ENCODE data around the gene MACROD2.

The MACROD2 gene

DNA sequence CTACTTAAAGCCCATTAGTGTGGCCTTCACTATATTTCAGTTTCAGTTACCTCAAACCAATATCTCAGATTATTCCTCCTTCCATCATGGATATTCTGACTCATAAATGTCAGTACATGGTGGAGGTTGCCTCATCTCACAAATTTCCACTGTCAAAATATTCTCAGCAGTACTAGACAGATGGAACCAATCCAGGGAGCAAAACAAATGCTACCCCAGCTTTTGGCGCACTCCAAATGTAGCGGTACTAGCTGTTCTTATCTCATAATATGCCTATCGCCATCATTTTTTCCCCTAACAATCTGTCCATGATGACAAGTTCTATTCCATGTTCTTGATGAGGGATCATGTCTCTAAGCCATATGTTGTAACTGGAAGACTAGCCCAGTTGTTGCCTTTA lies 1551.8 kb downstream of the MACROD2 start:
- TF ChIP-seq, protein P1, sequence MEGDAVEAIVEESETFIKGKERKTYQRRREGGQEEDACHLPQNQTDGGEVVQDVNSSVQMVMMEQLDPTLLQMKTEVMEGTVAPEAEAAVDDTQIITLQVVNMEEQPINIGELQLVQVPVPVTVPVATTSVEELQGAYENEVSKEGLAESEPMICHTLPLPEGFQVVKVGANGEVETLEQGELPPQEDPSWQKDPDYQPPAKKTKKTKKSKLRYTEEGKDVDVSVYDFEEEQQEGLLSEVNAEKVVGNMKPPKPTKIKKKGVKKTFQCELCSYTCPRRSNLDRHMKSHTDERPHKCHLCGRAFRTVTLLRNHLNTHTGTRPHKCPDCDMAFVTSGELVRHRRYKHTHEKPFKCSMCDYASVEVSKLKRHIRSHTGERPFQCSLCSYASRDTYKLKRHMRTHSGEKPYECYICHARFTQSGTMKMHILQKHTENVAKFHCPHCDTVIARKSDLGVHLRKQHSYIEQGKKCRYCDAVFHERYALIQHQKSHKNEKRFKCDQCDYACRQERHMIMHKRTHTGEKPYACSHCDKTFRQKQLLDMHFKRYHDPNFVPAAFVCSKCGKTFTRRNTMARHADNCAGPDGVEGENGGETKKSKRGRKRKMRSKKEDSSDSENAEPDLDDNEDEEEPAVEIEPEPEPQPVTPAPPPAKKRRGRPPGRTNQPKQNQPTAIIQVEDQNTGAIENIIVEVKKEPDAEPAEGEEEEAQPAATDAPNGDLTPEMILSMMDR (IDR thresholded peaks at IDR 0.05; ENCODE audit: borderline replicate concordance, control extremely low read depth, extremely low read depth, insufficient read depth, missing control alignments) = no peak
- in situ Hi-C loops (cut with MboI; ENCODE audit: low sequenced_read_pairs, unreplicated experiment) = no loop called here
- DNase-seq (ENCODE audit: low spot score) = no peak

DNA sequence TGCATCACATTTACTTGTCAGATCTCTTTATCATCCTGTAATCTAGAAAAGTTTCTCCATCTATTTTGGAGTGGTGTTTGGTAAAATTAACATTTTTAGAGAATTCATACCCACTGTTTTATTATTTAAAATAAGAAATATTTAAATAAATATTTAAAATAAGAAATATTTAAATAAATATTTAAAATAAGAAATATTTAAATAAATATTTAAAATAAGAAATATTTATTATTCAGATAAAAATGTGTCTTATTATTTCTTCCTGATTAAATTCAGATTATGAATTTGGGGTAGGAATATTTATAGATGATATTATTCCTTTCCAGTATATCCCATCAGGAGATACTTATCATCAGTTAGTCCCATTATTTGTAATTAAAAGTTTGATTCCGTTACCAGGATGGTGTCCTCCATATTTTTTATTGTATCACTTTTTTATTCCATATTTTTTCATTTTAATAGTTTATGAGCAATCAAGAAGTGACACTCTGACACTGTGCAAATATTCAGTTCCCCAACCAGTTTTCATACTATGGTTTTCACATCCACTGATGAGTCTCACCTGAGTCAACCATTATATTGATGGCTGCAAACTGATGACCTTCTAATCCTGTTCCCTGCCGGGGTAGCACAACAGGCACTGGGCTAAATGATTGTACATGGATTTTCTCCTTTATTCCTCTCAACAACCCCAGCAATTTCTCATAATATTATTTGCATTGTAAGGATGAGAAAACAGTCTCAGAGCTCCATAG lies 1555.0 kb downstream of the MACROD2 start:
- no peak for DNase-seq (ENCODE audit: low spot score)
- in situ Hi-C loops (cut with MboI; ENCODE audit: low sequenced_read_pairs, unreplicated experiment) = no loop called here
- TF ChIP-seq, protein P1 (IDR thresholded peaks at IDR 0.05; ENCODE audit: borderline replicate concordance, control extremely low read depth, extremely low read depth, insufficient read depth, missing control alignments) = no peak

DNA sequence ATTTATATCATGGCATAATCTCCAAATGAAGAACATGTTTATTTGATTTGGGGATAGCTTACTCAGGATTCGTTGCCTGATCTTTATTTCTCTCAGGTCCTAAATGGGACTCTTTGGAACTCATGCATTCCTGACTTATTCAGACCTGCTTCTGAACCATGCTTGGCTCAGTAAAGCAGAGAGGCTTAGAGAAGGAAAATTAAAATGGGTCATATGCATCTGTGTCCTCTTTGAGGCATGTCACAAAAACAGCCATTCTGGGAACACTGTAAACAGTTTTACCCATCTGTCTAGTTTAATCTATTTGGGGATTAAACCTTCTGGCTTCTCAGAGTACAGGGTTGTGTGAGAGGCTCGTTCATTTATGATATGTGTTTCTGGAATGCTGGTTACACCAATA lies 1560.6 kb downstream of the MACROD2 start:
- in situ Hi-C loops (cut with MboI; ENCODE audit: low sequenced_read_pairs, unreplicated experiment) = no loop called here
- no peak for DNase-seq (ENCODE audit: low spot score)
- TF ChIP-seq, protein P1 (IDR thresholded peaks at IDR 0.05; ENCODE audit: borderline replicate concordance, control extremely low read depth, extremely low read depth, insufficient read depth, missing control alignments) = no peak

DNA sequence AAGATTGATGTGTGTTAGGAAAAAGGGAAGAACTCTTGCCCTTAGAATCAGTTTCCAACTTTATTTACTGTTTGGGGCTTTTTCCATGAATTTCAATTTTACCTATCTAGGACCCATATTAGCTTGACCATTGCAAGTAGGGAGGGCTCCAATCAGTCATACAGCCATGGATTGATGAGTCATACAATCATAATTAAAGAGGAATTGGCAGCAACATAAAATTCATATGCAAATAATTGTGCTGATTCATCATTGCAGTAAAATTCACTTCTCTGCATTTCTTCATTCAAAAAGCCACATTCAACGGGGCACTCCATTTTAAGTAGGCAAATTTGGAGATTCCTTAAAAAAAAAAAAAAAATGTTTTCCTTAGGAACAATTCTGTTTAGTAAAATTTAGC lies 1561.6 kb downstream of the MACROD2 start:
- in situ Hi-C loops (cut with MboI; ENCODE audit: low sequenced_read_pairs, unreplicated experiment) = no loop called here
- no peak for DNase-seq (ENCODE audit: low spot score)
- TF ChIP-seq, protein P1 (IDR thresholded peaks at IDR 0.05; ENCODE audit: borderline replicate concordance, control extremely low read depth, extremely low read depth, insufficient read depth, missing control alignments) = no peak

DNA sequence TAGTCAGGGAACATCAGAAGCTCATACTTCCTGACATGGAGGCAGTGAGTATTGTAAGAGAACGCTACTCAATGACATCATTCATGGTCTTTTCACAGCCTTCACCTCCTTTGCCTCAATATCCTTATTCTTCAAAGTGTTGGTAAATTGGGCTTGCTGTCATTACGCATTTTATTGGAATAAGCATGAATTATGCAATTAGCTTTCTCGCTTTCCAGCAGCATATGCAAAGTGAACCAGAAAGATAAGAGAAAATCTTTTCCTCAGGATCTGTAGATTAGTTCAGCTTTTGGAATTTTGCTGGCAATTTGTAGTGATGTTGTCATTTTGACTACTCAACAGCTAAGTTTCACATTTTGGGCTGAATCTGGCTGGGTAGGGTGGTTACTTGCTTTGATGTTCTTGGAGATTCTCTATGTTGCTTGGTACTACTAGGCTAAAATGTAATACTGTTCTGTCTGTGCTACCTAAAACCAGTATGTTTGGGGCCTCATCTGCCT lies 1565.8 kb downstream of the MACROD2 start:
- TF ChIP-seq, protein P1 (IDR thresholded peaks at IDR 0.05; ENCODE audit: borderline replicate concordance, control extremely low read depth, extremely low read depth, insufficient read depth, missing control alignments) = no peak
- in situ Hi-C loops (cut with MboI; ENCODE audit: low sequenced_read_pairs, unreplicated experiment) = no loop called here
- no peak for DNase-seq (ENCODE audit: low spot score)

DNA sequence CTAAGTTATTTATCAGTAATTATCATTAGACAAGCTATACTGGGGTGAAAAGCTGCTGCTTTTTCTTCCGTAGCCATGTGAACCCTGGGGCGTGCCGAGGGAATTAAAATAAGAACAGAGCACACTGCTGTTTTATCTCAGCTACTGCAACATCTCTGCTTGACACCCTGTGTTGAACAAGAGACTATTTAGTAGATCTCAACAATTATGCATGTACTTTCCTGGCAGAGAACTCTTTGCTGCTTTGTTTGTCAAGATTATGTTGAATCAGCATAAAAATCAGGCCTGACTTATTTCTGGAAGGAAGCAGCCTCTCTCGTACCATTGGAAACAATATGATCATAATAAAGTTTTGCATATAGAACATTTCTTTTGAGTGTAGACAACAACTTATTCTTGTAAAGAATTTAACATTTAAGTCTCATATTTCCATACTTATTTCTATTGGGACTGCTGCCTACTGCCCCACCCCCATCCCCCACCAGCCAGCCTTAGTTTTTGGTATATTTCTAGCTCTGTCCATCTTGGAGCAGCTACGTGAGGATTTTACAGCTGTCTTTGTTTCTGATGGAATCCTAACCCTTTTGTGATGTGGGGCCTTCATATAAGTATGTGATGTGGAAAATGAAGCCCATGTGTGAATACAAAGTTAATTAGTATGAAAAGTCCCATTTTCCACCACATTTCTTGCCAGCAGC lies 1566.5 kb downstream of the MACROD2 start:
- no peak for DNase-seq (ENCODE audit: low spot score)
- TF ChIP-seq, protein P1 (IDR thresholded peaks at IDR 0.05; ENCODE audit: borderline replicate concordance, control extremely low read depth, extremely low read depth, insufficient read depth, missing control alignments) = no peak
- in situ Hi-C loops (cut with MboI; ENCODE audit: low sequenced_read_pairs, unreplicated experiment) = no loop called here

All from GM13976 (cell line).